ENCODE data around the gene LNP1.

DNA sequence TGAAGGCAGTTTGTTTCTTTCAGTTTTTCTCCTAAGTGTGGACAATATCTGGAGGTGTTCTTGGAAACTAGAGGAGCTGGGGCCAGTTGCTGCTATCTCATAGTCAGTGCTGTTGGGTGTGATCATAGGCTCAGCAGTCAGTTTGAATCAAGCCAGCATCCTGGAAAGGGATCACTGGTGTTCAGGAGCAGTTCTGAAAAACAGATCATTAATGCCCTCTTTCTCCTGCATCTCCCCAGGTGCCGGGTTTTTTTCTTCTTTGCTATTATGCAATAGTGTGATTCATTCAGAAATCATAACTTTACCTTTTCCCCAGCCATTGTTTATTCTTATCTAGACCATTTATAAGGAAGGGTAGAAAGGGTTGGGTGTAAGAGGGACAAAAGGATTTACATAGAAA is 24.0 kb downstream of the LNP1 start:
- TF ChIP-seq, protein P1, sequence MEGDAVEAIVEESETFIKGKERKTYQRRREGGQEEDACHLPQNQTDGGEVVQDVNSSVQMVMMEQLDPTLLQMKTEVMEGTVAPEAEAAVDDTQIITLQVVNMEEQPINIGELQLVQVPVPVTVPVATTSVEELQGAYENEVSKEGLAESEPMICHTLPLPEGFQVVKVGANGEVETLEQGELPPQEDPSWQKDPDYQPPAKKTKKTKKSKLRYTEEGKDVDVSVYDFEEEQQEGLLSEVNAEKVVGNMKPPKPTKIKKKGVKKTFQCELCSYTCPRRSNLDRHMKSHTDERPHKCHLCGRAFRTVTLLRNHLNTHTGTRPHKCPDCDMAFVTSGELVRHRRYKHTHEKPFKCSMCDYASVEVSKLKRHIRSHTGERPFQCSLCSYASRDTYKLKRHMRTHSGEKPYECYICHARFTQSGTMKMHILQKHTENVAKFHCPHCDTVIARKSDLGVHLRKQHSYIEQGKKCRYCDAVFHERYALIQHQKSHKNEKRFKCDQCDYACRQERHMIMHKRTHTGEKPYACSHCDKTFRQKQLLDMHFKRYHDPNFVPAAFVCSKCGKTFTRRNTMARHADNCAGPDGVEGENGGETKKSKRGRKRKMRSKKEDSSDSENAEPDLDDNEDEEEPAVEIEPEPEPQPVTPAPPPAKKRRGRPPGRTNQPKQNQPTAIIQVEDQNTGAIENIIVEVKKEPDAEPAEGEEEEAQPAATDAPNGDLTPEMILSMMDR (IDR thresholded peaks at IDR 0.05): no peak
- TF ChIP-seq POLR2AphosphoS5 (IDR thresholded peaks at IDR 0.05; ENCODE audit: low read depth, low read length) (no peak), TCF7L2 (IDR thresholded peaks at IDR 0.05; ENCODE audit: low read depth, low read length) (no peak), SIN3A (IDR thresholded peaks at IDR 0.05; ENCODE audit: borderline replicate concordance, insufficient read depth, low read depth, low read length) (no peak)
- TF ChIP-seq, protein P2, sequence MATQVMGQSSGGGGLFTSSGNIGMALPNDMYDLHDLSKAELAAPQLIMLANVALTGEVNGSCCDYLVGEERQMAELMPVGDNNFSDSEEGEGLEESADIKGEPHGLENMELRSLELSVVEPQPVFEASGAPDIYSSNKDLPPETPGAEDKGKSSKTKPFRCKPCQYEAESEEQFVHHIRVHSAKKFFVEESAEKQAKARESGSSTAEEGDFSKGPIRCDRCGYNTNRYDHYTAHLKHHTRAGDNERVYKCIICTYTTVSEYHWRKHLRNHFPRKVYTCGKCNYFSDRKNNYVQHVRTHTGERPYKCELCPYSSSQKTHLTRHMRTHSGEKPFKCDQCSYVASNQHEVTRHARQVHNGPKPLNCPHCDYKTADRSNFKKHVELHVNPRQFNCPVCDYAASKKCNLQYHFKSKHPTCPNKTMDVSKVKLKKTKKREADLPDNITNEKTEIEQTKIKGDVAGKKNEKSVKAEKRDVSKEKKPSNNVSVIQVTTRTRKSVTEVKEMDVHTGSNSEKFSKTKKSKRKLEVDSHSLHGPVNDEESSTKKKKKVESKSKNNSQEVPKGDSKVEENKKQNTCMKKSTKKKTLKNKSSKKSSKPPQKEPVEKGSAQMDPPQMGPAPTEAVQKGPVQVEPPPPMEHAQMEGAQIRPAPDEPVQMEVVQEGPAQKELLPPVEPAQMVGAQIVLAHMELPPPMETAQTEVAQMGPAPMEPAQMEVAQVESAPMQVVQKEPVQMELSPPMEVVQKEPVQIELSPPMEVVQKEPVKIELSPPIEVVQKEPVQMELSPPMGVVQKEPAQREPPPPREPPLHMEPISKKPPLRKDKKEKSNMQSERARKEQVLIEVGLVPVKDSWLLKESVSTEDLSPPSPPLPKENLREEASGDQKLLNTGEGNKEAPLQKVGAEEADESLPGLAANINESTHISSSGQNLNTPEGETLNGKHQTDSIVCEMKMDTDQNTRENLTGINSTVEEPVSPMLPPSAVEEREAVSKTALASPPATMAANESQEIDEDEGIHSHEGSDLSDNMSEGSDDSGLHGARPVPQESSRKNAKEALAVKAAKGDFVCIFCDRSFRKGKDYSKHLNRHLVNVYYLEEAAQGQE (IDR thresholded peaks at IDR 0.05; ENCODE audit: insufficient read depth in 1 of 2, low read depth in 2 of 2, low read length in 1 of 2): no peak
